ENCODE measurements around the gene NRARP. TPM values are rescaled to one million over a fixed set of nuclear protein-coding genes. Genes with fewer than 3 reads are reported as not detected.

Gene NRARP
- total and polyA plus RNA-seq, 2 of the 8 experiments (the other 6 are each of a cell fraction or from before 2014, with no cell fraction given), result 32.5 to 37.2 TPM

DNA sequence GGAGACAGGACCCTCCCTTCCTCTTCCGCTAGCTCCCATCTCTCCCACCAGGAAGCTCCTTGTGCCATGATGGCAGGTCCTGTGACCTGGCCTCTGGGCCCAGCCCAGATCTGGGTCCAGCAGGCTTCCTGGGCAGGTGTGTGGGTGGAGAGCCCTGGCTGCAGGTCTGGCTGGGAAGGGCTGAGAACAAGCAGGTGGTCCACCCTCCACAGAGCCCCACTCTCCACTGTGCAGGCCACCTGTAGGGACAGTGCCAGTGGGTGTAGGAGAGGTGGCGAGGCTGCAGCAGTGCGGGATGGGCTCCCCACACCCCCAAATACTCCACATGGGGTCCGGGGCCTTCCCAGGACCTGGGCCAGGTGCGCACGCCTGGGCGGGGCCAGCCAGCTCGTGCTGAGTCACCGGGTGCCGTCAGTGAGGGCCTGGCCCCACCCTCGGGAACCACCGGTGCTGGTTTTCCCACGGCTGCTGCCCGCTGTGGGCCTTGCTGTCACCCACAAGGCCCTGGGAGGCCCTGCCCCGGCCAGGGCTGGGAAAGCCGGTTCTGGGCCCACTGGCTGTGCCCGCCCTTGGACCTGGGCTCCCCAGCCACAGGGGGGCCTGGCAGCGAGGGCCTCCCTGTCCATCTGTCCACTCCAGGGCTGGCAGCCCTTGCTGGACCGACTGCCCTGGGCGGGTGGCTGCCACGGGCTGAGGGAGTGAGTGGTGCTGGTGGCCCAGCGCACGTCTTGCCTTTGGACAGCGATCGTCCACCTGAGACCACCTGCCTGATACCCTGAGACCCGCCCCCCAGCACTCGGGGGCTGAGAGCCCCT is 9.3 kb upstream of the NRARP start:
- FAIRE-seq, result no peak
- Histone ChIP-seq H4K91ac (replicated peaks; ENCODE audit: insufficient read length, low read length) (peak overlapping the region; percentile 74), H3K79me2 (ENCODE audit: control insufficient read depth in 1 of 2, insufficient read depth in 2 of 2, low read length in 2 of 2) (no peaks in the 10 kb centered on the region), H3K14ac (ENCODE audit: insufficient read length) (no peak overlapping the region), H4K20me1 (replicated peaks in 1 of 2; ENCODE audit: control insufficient read depth in 1 of 2, insufficient read depth in 2 of 2, low read length in 2 of 2) (no peaks in the 10 kb centered on the region), H3K23ac (ENCODE audit: insufficient read length) (no peak overlapping the region), H4K5ac (ENCODE audit: insufficient read length, low read depth, low read length) (no peak overlapping the region), H3K9me3 (ENCODE audit: insufficient read depth in 2 of 2, low read depth in 1 of 2, low read length in 1 of 2) (no peaks in the 10 kb centered on the region), H2BK15ac (ENCODE audit: low read length) (0 out of 2 replicates have a peak overlapping the region, but pooled peaks have one; percentile 72), H3K27ac (ENCODE audit: low read depth, low read length) (no peak overlapping the region), H3K4me3 (ENCODE audit: extremely low read depth in 1 of 4, insufficient read depth in 2 of 4, low read depth in 3 of 4, low read length in 4 of 4) (no peak overlapping the region), H2BK120ac (replicated peaks; ENCODE audit: low read depth, low read length) (no peak overlapping the region), H2AFZ (ENCODE audit: low read length) (no peak overlapping the region), H3K23me2 (ENCODE audit: low read depth, low read length) (no peaks in the 10 kb centered on the region; the same call in 1 of the 2 replicates), H4K8ac (ENCODE audit: extremely low read depth, insufficient read depth, low read length) (peak overlapping the region; percentile 68; the same call in 1 of the 2 replicates), H3K18ac (ENCODE audit: extremely low read depth, low read length) (no peak overlapping the region), H2BK5ac (ENCODE audit: low read depth, low read length) (peak overlapping the region; percentile 81; the same call in 1 of the 2 replicates), H2BK20ac (ENCODE audit: low read length) (0 out of 2 replicates have a peak overlapping the region, but pooled peaks have one; percentile 72), H2BK12ac (ENCODE audit: low read depth, low read length) (peak overlapping the region; percentile 39; the same call in 1 of the 2 replicates), H3K79me1 (ENCODE audit: low read depth, low read length) (no peaks in the 10 kb centered on the region), H3K9ac (replicated peaks in 1 of 4; ENCODE audit: extremely low read depth in 1 of 4, low read depth in 3 of 4, low read length in 3 of 4) (no peak overlapping the region), H2AK5ac (ENCODE audit: low read depth, low read length) (peak overlapping the region; percentile 65; the same call in 1 of the 2 replicates), H3K4ac (replicated peaks; ENCODE audit: insufficient read length, low read depth, low read length) (peak overlapping the region; percentile 78), H3K4me2 (ENCODE audit: insufficient read depth in 1 of 2, low read depth in 2 of 2, low read length in 2 of 2) (no peak overlapping the region), H3K36me3 (ENCODE audit: control insufficient read depth in 2 of 4, insufficient read depth in 4 of 4, low read length in 3 of 4) (no peaks in the 10 kb centered on the region), H3K56ac (replicated peaks; ENCODE audit: insufficient read length, low read depth, low read length) (peak overlapping the region; percentile 39), H3K27me3 (replicated peaks in 1 of 4; ENCODE audit: control insufficient read depth in 3 of 4, extremely low read depth in 1 of 4, insufficient read depth in 3 of 4, low read length in 3 of 4) (no peaks in the 10 kb centered on the region), H3K4me1 (replicated peaks in 1 of 4; ENCODE audit: control insufficient read depth in 3 of 4, insufficient read depth in 4 of 4, low read length in 3 of 4) (peaks cover 0 to 27% (median 19%) of the 10 kb centered on the region in 4 experiments; a peak in 6 of 7 replicates)
- ChIA-PET POLR2A (ENCODE audit: partially characterized antibody) (interaction anchor here (0.6 to 11.9 kb wide), 2 partner anchors 11 to 185 kb away, joined by 3 to 129 read pairs; partner anchors contain the start of gene NRARP), CTCF (ENCODE audit: partially characterized antibody) (interaction anchor here (1.3 kb wide), 1 partner anchor 10 kb away, joined by 8 read pairs; the partner anchor contains the start of gene NRARP)
- DNase-seq (ENCODE audit: low read depth in 1 of 2, low spot score in 2 of 2), result peak in 1 of 2 experiments; percentile 52
- no peak for TF ChIP-seq TAF1 (IDR thresholded peaks at IDR 0.05; ENCODE audit: low read depth, low read length)
- WGBS, 2 experiments (ENCODE audit: extremely low coverage in 1 of 2, insufficient coverage in 1 of 2, insufficient read length in 1 of 2, insufficient replicate concordance in 2 of 2, low coverage in 1 of 2, low lambda C conversion rate in 2 of 2, missing lambda C conversion rate in 1 of 2), result 88% methylated on average over 24 of the region's 27 CpGs; no CpG with 5 or more reads in 1 of the 2 experiments
